HG02763 (cell line): ENCODE measurements around the gene GALNT10.
A peak's percentile ranks its signal among the peaks of the same experiment; 100 is the strongest.

Experiments used
- ATAC-seq: cut with Tn5 transposase; IDR thresholded peaks from one replicate; pipeline ENCODE4 v1.9.1; 2021; ENCODE audit warnings: mild to moderate bottlenecking, moderate library complexity; ENCODE audit not compliant: unreplicated experiment

Gene GALNT10

DNA sequence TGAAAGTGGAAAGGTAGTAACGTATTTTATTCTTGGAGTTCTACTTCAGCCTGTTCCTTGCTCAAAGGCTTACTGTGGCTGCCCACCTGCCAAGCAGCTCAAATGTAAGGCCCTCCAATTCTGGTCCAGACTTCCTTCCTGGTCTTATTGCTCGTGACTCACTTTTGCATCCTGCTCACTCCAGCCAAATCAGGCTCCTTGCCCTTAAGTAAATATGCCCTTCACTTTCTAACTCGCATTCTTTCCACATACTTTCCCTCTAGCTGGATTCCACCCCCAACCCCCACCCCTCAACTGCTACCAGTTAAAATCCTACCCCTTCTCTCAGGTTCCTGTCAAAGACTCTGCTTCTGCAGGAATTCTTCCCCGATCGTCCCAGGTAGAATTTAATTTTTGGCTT lies 96.6 kb downstream of the GALNT10 start:
- ATAC-seq = no peak

DNA sequence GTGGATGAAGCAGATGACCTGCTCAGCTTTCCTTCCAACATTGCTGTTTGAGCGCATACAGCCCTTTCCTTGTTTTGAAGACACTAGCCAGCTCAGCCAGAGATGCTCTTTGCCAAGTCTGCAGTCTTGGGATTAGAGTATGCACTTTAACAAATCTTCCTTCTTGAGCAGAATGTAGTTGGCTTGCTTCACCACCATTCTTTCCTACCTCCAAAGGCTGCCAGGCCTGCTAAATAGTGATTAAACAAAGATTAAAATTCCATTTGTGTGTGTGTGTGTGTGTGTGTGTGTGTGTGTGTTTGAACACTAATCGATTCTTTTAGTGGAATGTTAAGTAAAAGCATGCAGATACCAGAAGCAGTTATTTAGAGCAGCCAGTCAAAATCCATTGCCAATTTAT lies 97.6 kb downstream of the GALNT10 start:
- no peak for ATAC-seq

DNA sequence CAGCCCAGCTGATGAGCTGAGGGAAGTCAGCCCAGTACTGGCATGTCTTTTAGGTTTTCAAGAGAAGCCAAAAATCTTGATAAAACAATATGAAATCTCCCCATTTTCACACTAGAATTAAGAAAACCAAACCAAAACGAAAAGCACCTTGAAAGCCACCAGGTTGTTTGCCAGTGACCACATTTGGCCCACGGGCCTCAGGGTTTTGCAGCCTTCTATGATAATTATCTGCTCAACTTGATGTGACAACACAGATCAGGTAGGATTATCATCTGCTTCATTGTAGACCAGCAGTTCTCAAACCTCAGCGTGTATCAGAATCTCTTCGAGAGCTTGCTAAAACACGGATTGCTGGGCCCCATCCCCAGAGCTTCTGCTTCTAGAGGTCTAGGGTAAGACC lies 101.4 kb downstream of the GALNT10 start:
- no peak for ATAC-seq

DNA sequence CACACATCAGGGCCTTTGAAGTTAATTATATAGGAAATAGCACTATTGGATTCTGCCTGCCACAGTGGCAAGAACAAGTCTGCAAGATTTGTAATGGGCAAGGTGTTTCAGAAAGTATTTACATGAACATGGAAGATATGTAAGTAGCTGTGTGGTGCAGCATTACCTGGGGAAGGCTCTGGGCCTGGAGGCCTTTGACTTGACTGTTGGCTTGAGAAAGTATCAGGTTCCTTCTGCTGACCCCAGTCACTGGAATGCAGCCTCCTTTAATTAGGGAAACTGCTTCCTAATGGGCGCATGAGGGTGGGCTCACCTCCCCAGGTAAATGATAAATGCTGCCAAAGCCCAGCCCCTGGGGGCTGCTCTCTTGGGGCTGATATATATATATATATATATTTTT lies 102.7 kb downstream of the GALNT10 start:
- no peak for ATAC-seq

DNA sequence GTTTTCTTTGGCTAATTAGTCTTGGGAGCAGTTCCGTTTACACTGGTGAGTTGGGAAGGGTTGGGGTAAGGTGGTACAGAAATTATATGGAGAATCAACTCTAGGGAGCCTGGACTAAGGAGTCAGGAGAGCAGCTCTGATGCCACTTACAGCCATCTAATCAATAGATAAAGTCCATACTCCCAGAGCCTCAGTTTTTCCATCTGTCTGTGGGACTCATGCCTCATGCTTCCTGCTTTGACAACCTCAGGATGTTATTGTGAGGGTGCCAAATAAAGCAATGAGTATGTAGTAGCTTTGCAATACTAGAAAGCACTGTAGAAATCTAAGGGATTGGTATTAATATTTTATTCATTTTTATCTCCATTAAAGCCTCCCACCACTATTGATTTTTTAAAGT lies 105.0 kb downstream of the GALNT10 start:
- ATAC-seq = no peak

DNA sequence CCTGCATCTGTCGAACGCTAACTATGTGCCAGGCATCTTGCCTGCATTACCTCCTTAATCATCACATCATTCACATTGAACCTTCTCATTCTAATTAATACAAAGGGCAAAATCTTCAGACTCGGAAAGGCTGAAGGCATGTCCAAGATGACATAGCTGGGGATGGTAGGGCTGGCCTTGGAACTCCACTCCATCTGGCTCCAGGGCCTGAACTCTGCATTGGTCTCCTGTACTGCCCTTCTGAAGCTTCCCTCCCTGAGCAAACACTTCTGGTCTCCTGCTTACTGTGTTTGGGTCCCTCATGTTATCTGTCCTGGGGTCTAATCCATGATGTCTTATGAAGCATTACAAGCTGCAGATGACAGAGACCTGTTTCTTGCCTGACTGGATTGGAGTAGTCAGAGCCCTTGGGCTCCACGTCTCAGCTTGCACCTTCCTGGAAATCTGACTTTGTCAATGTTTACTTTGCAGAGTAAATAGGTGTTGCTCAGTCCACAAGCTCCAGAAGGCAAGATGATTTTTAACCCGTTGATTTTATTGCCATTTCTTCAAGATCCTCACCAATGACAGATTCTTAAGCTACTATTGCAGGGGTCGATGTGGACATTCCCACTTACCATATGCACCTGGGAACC lies 106.1 kb downstream of the GALNT10 start:
- no peak for ATAC-seq

DNA sequence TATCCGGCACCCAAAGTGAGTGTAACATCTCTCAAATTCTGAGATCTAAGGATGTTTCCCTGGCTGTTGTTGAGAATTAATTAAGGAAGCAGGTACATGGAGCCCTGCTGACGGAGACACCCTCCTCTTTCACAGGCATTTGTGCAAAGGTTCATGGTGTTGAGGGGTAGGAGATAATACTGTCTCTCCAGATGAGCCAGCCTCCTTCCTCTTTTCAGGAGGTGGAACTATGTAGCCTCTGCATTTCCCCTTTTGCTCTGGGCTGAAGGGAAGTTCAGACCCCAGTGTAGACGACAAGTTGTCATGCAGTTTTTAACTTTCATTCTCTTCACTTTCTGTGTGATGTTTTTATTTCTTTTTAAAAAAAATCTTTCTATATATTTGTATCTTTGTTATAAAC lies 107.5 kb downstream of the GALNT10 start:
- no peak for ATAC-seq

DNA sequence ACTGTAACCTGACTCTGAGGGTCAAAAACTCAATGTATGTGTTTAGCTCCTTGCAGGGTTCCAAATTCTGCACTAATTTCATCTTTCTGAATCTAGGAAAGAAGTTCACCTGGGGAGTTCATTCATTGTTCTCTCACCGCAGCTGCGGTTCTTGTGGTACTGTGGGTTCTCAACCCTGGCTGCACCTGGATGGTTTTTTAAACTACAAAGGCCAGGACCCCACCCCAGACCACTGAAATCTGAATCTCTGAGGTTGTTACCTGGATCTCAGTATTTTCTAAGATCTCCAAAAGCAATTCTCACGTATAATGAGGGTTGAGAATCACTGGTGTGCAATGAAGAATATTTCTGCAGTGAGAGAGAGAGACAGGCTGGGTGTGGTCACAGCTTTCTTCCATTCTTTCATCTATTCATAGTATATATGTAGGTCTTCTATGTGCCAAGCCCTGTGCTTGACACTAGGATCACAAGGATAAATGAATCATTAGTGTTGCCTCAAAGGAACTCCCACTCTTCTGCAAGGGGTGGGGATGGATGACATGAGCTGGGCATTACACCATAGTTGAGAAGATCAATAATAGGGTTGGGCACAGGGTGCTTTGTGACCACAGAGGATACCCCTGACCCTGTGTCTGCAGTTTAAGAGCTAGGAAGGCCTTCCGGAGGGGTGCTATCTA lies 109.8 kb downstream of the GALNT10 start:
- ATAC-seq = no peak

DNA sequence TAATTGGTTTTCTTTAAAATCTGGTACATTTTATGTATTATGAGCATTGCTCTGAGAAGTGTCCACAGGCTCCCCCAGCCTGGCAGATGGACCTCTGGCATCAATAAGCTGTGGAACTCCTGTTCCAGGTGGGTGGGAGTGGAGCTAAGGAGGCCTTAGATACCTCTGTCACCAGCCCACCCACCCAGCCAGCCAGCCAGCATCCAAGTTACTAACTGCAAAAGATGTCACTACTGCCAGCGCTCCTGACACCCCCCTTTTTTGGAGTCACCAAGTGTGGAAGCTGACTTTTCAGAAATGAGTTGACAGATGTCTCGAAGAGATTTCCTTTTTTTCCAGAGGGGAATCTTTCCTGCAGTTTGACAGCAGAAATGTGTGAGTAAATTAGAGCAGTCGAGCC lies 111.2 kb downstream of the GALNT10 start:
- ATAC-seq = no peak

DNA sequence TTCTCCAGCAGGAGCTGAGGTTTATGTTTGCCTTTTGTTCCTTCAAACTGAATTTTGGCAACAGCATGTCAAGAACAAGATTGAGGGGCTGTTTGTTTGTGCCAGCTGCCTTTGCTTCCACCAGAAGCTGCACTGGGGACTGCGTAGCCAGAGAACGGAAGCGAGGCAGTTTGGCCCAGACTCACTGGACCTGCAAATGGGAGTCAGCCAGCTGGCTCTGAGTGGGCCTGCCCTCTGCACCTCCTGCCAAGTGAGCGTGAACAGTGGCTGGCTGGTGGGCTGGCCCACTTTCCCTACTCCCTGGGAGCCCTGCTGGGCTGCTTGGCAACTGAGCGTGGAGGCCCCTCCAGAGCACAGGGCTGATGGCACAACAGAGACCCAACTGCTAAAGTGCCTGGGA lies 111.6 kb downstream of the GALNT10 start:
- ATAC-seq = no peak

DNA sequence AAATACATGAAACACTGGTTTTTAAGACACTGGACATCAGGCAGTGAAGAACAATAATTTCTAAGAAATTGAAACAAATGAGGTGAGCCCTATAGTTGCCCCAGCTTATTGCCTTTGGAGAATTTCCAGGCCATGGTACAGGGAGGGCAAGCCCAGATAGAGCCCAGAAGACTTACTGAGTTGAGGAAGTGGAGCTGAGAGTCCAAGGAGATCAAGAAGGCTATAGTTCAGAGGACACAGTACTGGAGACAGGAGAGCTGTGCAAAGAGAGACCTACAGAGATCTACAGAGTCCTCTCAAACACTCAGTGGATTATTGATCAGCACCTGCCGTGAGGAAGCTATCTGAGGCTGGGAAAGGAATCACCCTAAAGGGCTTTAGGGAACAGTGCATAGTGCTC lies 112.6 kb downstream of the GALNT10 start:
- no peak for ATAC-seq

DNA sequence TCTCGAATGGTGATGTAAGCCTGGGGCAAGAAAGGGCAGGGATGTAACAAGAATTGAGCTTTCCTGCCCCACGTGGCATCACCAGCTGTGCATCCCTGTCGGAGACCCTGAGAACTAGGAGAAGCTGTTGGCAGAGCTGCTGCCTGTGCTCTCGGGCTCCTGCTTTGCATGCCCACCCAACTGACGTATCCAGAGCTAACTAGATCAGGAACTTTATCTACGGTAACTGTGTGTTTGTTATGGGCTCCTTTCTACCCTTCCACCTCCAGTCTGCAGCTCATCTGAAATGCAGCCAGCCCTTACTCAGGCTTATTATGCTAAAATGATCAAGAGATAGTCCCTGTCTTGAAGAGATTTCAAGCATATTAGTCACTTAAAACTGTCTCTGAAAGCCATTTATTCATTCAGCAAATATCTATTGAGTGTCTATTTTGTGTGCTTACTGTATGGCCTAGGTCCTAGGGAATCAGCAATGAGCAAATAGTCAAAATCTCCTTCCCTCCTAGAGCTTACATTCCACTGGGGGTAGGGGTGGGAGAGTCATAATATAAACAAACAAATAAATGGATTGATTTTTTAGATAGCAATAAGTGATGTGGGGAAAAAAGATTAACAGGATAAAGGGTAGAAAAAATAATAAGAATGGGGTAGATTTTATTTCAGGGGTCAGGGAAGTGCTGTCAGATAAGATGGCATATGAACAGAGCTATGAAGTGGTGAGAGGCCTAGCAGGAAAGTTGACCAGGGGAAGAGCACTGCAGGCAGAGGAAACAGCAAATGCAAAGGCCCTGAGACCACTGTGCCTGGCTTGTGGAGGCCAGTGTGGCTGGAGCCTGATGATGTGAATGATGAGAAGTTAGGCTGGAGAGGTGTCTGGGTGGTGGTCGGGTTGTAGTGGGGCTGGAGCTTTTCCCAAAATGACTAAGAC lies 118.2 kb downstream of the GALNT10 start:
- ATAC-seq = no peak

DNA sequence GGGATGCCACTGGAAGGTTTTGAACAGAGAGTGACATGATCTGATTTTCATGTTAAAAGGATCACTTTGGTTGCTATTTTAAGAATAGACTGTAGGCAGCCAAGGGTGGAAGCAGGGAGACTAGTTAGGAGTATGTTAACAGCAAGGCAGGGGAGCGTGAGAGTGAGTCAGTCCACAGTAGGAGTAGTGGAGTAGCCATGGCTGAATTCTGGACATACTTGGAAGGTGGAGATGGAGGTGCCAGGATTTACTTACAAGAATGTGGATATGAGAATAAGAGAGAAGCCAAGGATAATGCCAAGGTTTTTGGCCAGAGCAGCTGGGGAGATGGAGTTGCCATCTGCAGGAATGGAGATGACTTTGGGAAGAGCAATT lies 118.8 kb downstream of the GALNT10 start:
- ATAC-seq = no peak

DNA sequence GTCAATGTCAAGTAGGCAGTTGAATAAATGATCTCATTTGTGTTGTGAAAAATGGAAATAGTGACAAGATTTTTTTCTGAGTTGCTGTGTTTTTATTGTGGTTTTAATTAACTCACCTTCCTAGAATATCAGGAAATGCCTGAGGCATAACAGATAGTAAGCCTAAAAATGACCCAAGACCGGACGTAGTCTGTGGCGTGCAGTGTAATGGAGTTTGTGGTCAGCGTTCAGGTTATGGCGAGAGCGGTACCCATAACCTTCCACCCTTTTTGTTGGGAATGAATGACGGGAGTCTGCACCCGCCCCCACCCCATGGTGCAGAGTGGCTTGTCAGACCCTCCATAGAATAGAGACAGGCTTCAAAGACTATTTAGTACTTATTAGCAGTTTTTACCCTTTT lies 119.3 kb downstream of the GALNT10 start:
- no peak for ATAC-seq

DNA sequence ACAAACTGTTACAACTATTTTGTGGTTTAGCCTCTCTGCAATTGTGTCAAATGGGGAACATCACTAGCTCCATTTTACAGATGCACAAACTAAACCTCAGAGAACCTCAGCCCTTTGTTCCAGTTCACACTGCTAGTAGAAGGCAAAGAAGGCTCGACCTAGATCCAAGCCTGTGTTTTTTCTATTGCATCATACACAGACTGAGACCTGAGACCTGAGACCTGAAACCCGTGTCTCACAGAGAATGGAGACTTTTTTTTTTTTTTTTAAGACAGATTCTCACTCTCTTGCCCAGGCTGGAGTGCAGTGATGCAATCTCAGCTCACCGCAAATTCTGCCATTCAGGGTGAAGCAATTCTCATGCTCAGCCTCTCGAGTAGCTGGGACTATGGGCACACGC lies 120.8 kb downstream of the GALNT10 start:
- ATAC-seq = peak; percentile 55

DNA sequence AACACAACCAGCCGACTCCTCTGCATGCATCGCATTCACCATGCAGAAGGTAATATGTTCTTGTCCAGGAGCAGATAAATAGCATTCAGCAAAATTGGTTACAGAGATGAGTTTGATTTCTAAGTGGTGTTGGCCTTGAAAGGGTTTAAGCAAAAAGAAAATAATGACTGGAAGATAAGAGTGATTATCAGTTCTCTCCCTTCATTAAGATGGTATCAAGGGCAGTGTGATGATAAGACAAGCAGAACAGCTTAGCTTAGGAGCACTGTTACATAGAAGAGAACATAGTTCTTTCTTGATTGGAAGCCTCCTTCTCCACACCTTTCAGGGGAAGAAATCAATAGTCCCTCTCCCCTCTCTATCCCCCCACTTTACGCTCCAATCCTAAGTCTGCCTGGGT lies 121.5 kb downstream of the GALNT10 start:
- no peak for ATAC-seq

DNA sequence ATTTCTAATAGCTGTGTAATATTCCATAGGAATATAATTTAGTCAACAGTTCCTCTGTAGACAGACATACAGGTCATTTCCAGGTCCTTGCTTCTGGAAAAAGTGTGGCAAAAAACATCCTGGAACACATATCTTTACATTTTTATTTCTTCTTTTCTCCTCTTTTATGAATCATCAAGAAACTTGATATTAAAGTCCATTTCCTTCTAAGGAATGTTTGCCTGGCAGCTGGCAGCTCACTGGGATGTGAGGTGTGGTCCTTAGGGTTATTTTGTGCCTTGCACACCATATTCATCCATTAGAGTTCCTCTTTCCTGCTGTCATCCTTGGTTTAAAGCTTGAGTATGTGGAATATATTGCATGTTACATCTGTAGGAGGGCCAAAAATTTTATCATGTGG lies 122.0 kb downstream of the GALNT10 start:
- no peak for ATAC-seq

DNA sequence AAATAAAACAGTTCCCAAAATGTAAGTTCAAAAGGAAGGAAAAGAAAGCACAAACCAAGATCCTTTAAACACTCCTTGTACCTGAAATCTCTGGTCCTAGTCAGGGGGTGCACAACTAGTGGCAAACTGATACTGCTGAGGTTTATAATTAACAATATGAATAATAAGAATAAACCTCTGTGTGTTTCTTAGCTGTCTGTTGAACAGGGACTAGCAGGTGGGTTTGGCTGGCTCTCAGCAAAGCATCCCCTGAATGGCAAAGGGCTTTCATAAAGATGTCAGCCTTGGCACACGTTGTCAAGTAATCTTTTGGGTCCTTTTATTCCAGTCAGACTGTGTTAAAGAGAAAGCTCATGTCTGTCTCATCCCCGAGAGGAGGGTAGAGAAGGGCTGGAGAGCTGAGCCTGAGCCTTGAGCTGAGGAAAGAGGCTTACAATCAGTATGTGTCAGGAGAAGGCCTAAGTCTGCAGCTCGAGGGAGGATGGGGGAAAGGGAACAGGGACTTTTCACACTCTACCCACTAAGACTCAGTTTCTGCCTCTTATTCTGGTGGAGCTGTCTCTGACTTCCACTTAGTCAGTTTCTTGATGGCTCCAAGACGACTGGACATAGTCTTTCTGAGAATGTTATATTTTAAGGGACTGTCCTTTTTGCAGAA lies 123.0 kb downstream of the GALNT10 start:
- ATAC-seq = no peak

DNA sequence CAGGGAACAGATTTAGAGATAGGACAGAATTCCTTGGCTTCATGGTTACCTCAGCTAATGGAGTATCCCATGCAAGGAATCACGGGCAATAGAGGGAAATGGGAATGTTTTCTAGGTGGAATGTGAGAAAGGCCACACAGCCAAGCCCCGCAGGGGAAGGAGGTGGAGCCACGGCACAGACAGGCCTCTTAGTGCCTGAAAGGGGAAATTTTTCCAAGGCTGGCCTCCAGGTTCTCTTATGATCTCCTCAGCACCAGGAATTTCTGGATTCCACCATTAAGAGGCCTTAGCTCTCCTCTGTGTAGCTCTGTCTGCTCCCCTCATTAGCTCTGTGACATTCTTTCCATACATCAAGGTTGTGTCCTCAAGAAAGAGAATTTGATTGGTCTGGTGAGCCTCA lies 124.7 kb downstream of the GALNT10 start:
- ATAC-seq = no peak

DNA sequence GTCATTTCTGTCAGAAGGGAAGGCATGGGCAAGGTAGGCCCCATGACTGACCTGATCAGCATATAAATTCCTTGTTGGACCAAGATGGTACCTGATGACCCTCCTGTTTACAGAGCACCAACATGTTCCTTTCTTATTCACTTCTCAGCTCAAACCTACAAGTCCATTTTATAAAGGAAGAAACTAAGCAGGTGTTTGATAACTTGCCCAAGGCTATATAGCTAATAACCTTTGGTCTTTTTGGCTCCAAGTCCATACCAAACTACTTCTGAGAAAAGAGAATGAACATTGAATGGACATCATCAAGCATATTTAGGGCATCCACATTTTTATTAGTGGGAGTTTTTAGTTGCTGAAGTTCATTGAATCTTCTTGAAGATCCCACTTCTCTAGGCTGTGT lies 125.2 kb downstream of the GALNT10 start:
- no peak for ATAC-seq

DNA sequence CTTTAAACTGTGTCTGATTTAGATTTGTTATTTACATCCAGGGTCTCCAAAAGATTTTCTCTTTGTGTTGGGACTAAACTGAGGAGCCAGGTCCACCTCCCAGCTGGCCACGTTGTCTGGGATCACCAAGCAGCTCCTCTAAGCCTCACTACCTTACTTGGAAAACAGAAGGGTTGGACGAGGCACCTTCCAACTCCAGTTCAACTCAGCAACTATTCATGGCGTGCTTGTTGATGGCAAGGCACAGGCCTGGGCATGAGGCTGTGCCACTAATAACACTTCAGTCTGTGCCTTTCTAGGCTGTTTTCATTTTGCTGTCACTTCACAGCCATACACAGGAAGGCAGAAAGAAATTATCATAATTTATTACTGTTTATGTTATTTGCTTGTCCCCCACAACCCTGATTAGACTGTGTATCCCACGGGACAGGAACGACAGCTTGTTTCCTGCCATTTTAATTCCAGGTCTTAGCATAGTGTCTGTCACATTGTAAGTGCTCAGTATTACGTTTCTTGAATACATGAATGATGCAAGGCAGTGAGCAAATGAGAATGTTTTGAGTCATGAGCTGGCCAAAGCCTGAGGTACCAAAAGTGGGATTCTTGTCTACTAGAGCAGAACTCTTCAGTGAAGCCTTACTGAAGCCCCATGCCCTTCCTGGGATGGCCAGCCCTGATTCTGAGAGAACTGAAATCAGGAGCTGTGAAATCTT lies 125.8 kb downstream of the GALNT10 start:
- no peak for ATAC-seq
